ENCODE measurements around the gene KCND3. TPM values are rescaled to one million over a fixed set of nuclear protein-coding genes. Genes with fewer than 3 reads are reported as not detected.
A peak's percentile ranks its signal among the peaks of the same experiment; 100 is the strongest.

The KCND3 gene
- total and polyA plus RNA-seq, 2 experiments from 2014 or later: 0.10 to 0.18 TPM

GRCh38 chr1:111963985-111964738, 25.3 kb downstream of the KCND3 start (continued):
- TF ChIP-seq CTCF (conservative IDR thresholded peaks at IDR 0.05; ENCODE audit: low read depth in 2 of 2): peak in 1 of 2 experiments; percentile 20; a peak in 2 of 4 replicates

GRCh38 chr1:111961773-111962565, 27.5 kb downstream of the KCND3 start:
- Histone ChIP-seq H2AFZ (no peak overlapping the region), H3K27ac (ENCODE audit: low read depth) (no peak overlapping the region), H3F3A (replicated peaks; ENCODE audit: low read depth) (no peaks in the 10 kb centered on the region), H3K36me3 (ENCODE audit: insufficient read depth) (no peaks in the 10 kb centered on the region), H3K79me2 (replicated peaks; ENCODE audit: insufficient read depth) (no peaks in the 10 kb centered on the region), H3K9me2 (ENCODE audit: insufficient read depth) (peaks cover 3% of the 10 kb centered on the region; the same call in 1 of the 2 replicates), H3K4me3 (no peak overlapping the region), H4K20me1 (replicated peaks; ENCODE audit: insufficient read depth) (no peaks in the 10 kb centered on the region), H3K27me3 (ENCODE audit: insufficient read depth) (no peaks in the 10 kb centered on the region), H3K4me1 (ENCODE audit: insufficient read depth) (peaks cover 9% of the 10 kb centered on the region), H3K4me2 (no peak overlapping the region)
- H3K4me1 Mint-ChIP-seq: peaks cover 21% of the 10 kb centered on the region
- H3K36me3 Mint-ChIP-seq (ENCODE audit: low read depth): no peaks in the 10 kb centered on the region
- no peak overlapping the region for H3K27ac Mint-ChIP-seq
- DNase-seq (ENCODE audit: low spot score): no peak
- no peak overlapping the region for H3K4me3 Mint-ChIP-seq
- peaks cover 18% of the 10 kb centered on the region for H3K27me3 Mint-ChIP-seq (ENCODE audit: insufficient read depth, low read depth, poor library complexity)
- no peak for ATAC-seq
- H3K9me3 Mint-ChIP-seq: no peaks in the 10 kb centered on the region
- TF ChIP-seq CREB1 (CRISPR knock-in tag; IDR thresholded peaks at IDR 0.05; ENCODE audit: low read depth) (no peak), ZNF114 (CRISPR knock-in tag; IDR thresholded peaks at IDR 0.05) (no peak), CTCF (conservative IDR thresholded peaks at IDR 0.05; ENCODE audit: low read depth in 2 of 2) (no peak), EZH2 (IDR thresholded peaks at IDR 0.05; ENCODE audit: low read depth, unreplicated experiment) (no peak), ZNF331 (CRISPR knock-in tag; IDR thresholded peaks at IDR 0.05; ENCODE audit: low read depth) (no peak), EZH2phosphoT487 (IDR thresholded peaks at IDR 0.05; ENCODE audit: unreplicated experiment) (no peak), ZNF462 (CRISPR knock-in tag; IDR thresholded peaks at IDR 0.05) (no peak), ETS1 (IDR thresholded peaks at IDR 0.05) (no peak), NANOG (IDR thresholded peaks at IDR 0.05; ENCODE audit: borderline replicate concordance) (no peak)
